Measurements from ENCODE around the gene CEACAM18. TPM values are rescaled to one million over a fixed set of nuclear protein-coding genes. Genes with fewer than 3 reads are reported as not detected.

The CEACAM18 gene
- total and polyA plus RNA-seq, 2 donors (not counting 3 experiments of a cell fraction or from before 2014, with no cell fraction given), result not detected

GRCh38 chr19:51469162-51469561, 9.2 kb upstream of the CEACAM18 start:
- no peaks in the 10 kb centered on the region for H3K9me1 ChIP-seq (replicated peaks; ENCODE audit: control insufficient read depth, extremely low read depth, insufficient read depth, low read length)
- no peak for TF ChIP-seq POLR2A (IDR thresholded peaks at IDR 0.05; ENCODE audit: low read depth, low read length)
- TF ChIP-seq JUN (IDR thresholded peaks at IDR 0.05; ENCODE audit: borderline replicate concordance, insufficient read depth, insufficient read length, low read depth), result no peak
- TF ChIP-seq, protein P1, sequence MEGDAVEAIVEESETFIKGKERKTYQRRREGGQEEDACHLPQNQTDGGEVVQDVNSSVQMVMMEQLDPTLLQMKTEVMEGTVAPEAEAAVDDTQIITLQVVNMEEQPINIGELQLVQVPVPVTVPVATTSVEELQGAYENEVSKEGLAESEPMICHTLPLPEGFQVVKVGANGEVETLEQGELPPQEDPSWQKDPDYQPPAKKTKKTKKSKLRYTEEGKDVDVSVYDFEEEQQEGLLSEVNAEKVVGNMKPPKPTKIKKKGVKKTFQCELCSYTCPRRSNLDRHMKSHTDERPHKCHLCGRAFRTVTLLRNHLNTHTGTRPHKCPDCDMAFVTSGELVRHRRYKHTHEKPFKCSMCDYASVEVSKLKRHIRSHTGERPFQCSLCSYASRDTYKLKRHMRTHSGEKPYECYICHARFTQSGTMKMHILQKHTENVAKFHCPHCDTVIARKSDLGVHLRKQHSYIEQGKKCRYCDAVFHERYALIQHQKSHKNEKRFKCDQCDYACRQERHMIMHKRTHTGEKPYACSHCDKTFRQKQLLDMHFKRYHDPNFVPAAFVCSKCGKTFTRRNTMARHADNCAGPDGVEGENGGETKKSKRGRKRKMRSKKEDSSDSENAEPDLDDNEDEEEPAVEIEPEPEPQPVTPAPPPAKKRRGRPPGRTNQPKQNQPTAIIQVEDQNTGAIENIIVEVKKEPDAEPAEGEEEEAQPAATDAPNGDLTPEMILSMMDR (IDR thresholded peaks at IDR 0.05; ENCODE audit: extremely low read depth in 1 of 2, insufficient read depth in 1 of 2, low read depth in 1 of 2, low read length in 2 of 2), result no peak
- TF ChIP-seq GATA2 (IDR thresholded peaks at IDR 0.05; ENCODE audit: insufficient read depth, insufficient read length, low read depth, low read length), result no peak
- no peak for TF ChIP-seq FOS (IDR thresholded peaks at IDR 0.05; ENCODE audit: borderline replicate concordance, insufficient read depth, low read length)
- TF ChIP-seq POLR2AphosphoS5 (IDR thresholded peaks at IDR 0.05; ENCODE audit: insufficient read depth, low read depth, low read length), result no peak
- TF ChIP-seq, protein P2, sequence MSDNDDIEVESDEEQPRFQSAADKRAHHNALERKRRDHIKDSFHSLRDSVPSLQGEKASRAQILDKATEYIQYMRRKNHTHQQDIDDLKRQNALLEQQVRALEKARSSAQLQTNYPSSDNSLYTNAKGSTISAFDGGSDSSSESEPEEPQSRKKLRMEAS (IDR thresholded peaks at IDR 0.05; ENCODE audit: insufficient read depth, insufficient read length), result no peak
- TF ChIP-seq MYC (IDR thresholded peaks at IDR 0.05; ENCODE audit: low read depth, low read length), result no peak
- TF ChIP-seq EZH2 (IDR thresholded peaks at IDR 0.05; ENCODE audit: borderline replicate concordance, low read depth, low read length, severe bottlenecking), result no peak
- H3K9me3 ChIP-seq (replicated peaks; ENCODE audit: control insufficient read depth, insufficient read depth, low read length), result no peaks in the 10 kb centered on the region
- no peaks in the 10 kb centered on the region for H3K4me1 ChIP-seq (ENCODE audit: control insufficient read depth, extremely low read depth, insufficient read depth, low read length)
- no peak overlapping the region for H3K9ac ChIP-seq (replicated peaks; ENCODE audit: extremely low read depth, insufficient read depth, low read length)
- ChIA-PET CTCF (interaction anchor here (10.3 kb wide), 1 partner anchor 189 kb away, joined by 414 read pairs; no protein-coding TSS in a partner anchor), POLR2A (no interaction called here)
- no peak for DNase-seq (ENCODE audit: low read depth, low spot score)
- no peaks in the 10 kb centered on the region for H3K36me3 ChIP-seq (ENCODE audit: control insufficient read depth in 2 of 2, extremely low read depth in 1 of 2, insufficient read depth in 2 of 2, low read length in 2 of 2)
- H3K27ac ChIP-seq (ENCODE audit: insufficient read depth, low read depth, low read length), result no peak overlapping the region
- intact Hi-C loops (cut with micrococcal nuclease) (no loop called here), dilution Hi-C loops (cut with MboI; ENCODE audit: extremely low pct_ligation_motif_present, low sequenced_read_pairs) (no loop called here)
- no peak overlapping the region for H3K4me3 ChIP-seq (replicated peaks in 1 of 3; ENCODE audit: insufficient read depth in 1 of 3, low read depth in 1 of 3, low read length in 3 of 3)
- H2AFZ ChIP-seq (ENCODE audit: low read depth, low read length), result no peak overlapping the region
- no peaks in the 10 kb centered on the region for H3K79me2 ChIP-seq (ENCODE audit: control insufficient read depth, insufficient read depth, low read length)
- H3K27me3 ChIP-seq (ENCODE audit: control insufficient read depth in 2 of 2, insufficient read depth in 2 of 2, low read length in 2 of 2), result no peaks in the 10 kb centered on the region
- no TSS peak for BruUV-seq (replicated peaks)
- no peak for FAIRE-seq
- H4K20me1 ChIP-seq (replicated peaks; ENCODE audit: control insufficient read depth, extremely low read depth, insufficient read depth, low read length), result no peaks in the 10 kb centered on the region
- no peak overlapping the region for H3K4me2 ChIP-seq (ENCODE audit: insufficient read depth, low read length)
